A549 (cell line): Measurements from ENCODE around the gene ST8SIA4. TPM values are rescaled to one million over a fixed set of nuclear protein-coding genes. Genes with fewer than 3 reads are reported as not detected.

Experiments
- ATAC-seq, 2 experiments: fragments of 200-7000 bp in 1 of 2; fragments of >200 bp in 1 of 2; cut with Nextera tagmentation in 1 of 2; cut with Tn5 transposase in 1 of 2; 3 replicates each; pipeline versions ENCODE4 v1.8.0 to v1.9.1; 2018 to 2020; ENCODE audit warnings: mild to moderate bottlenecking in 1 of 2, moderate library complexity in 1 of 2
- CTCF ChIA-PET: fragments of 300-600 bp; sonication (Branson Sonifier 250); formaldehyde crosslinking; extraction: SDS; loops from one replicate; lab custom pipeline; 2021; ENCODE audit warnings: antibody characterized with exemption, inconsistent platforms; lab: Yijun Ruan, JAX
- POLR2A ChIA-PET: fragments of 350-600 bp; formaldehyde crosslinking; extraction: SDS; loops from one replicate; lab custom pipeline; 2021; ENCODE audit warnings: antibody characterized with exemption, inconsistent platforms; lab: Yijun Ruan, JAX
- DNase-seq, 2 experiments: peaks; one replicate each; pipeline versions ENCODE4 v3.0.0 to v3.0.0-alpha.2; 2011 to 2016; ENCODE audit warnings: low read depth in 1 of 2, low spot score in 1 of 2
- FAIRE-seq: peaks from 2 replicates; lab custom pipeline; 2011; peaks lifted over from hg19 to GRCh38; lab: Jason Lieb, UNC
- H3K27ac ChIP-seq, 2 experiments: fragments of >200 bp; sonication (Bioruptor Twin); formaldehyde crosslinking; 3 replicates each; pipeline ENCODE4 v1.5.1; 2016 to 2017
- H3K4me1 ChIP-seq: fragments of >200 bp; sonication (Bioruptor Twin); formaldehyde crosslinking; 3 replicates; pipeline ENCODE4 v1.6.1; 2016
- H3K4me2 ChIP-seq: fragments of >200 bp; sonication (Bioruptor Twin); formaldehyde crosslinking; 3 replicates; pipeline ENCODE4 v1.6.1; 2016
- H3K4me3 ChIP-seq: fragments of >200 bp; sonication (Bioruptor Twin); formaldehyde crosslinking; 3 replicates; pipeline ENCODE4 v1.5.1; 2016
- H3K9me3 ChIP-seq: fragments of >200 bp; sonication (Bioruptor Twin); formaldehyde crosslinking; 3 replicates; pipeline ENCODE4 v1.6.1; 2016
- ATOH8 ChIP-seq: fragments of 250-450 bp; sonication (Bioruptor Pico); IDR thresholded peaks from 2 replicates; pipeline ENCODE4 v1.5.0; 2020; ENCODE audit warnings: low read depth, mild to moderate bottlenecking, moderate library complexity
- CBX2 ChIP-seq: fragments of 200-600 bp; sonication (generic); IDR thresholded peaks from 2 replicates; pipeline ENCODE4 v1.6.1; 2016; ENCODE audit warnings: low read depth, mild to moderate bottlenecking, borderline replicate concordance
- CEBPB ChIP-seq, 2 experiments: fragments of >200 bp in 1 of 2; sonication (Bioruptor Twin) in 1 of 2; formaldehyde crosslinking in 1 of 2; IDR thresholded peaks; 2 replicates each; pipeline ENCODE4 v1.6.1; 2012 to 2016
- EHF ChIP-seq: fragments of 250-450 bp; sonication (Bioruptor Pico); IDR thresholded peaks from 2 replicates; pipeline ENCODE4 v1.5.0; 2020; ENCODE audit warnings: mild to moderate bottlenecking
- EHMT2 ChIP-seq: fragments of 200-600 bp; sonication (generic); IDR thresholded peaks from 2 replicates; pipeline ENCODE4 v1.6.1; 2016; ENCODE audit warnings: antibody characterized with exemption, low read depth, mild to moderate bottlenecking, moderate library complexity
- EP300 ChIP-seq, 2 experiments: fragments of >200 bp; sonication (Bioruptor Twin); formaldehyde crosslinking; IDR thresholded peaks; 2 replicates in 1 of 2; 3 replicates in 1 of 2; pipeline ENCODE4 v1.6.1; 2016 to 2017
- ESRRA ChIP-seq: fragments of 150-350 bp; IDR thresholded peaks from 2 replicates; pipeline ENCODE4 v1.6.1; 2014; ENCODE audit warnings: mild to moderate bottlenecking, low read length, borderline replicate concordance
- FOSL2 ChIP-seq, 2 experiments: fragments of 450-650 bp in 1 of 2; fragments of >200 bp in 1 of 2; sonication (Bioruptor Twin) in 1 of 2; formaldehyde crosslinking; IDR thresholded peaks; 2 replicates each; pipeline versions ENCODE4 v1.5.0 to v1.6.1; 2016 to 2020; ENCODE audit warnings: mild to moderate bottlenecking in 1 of 2, moderate library complexity in 1 of 2
- GATA3 ChIP-seq: IDR thresholded peaks from 2 replicates; pipeline ENCODE4 v1.6.1; 2012; ENCODE audit warnings: borderline replicate concordance
- HOXA7 ChIP-seq: fragments of 250-450 bp; sonication (Bioruptor Pico); IDR thresholded peaks from 2 replicates; pipeline ENCODE4 v1.5.0; 2020; ENCODE audit warnings: mild to moderate bottlenecking, moderate library complexity
- KDM5A ChIP-seq: fragments of 200-600 bp; sonication (generic); IDR thresholded peaks from 2 replicates; pipeline ENCODE4 v1.6.1; 2016; ENCODE audit warnings: antibody characterized with exemption, mild to moderate bottlenecking
- PHF8 ChIP-seq: fragments of 200-600 bp; sonication (generic); IDR thresholded peaks from 2 replicates; pipeline ENCODE4 v1.6.1; 2016; ENCODE audit warnings: low read depth, mild to moderate bottlenecking, antibody characterized with exemption, moderate library complexity, borderline replicate concordance
- POLR2A ChIP-seq: IDR thresholded peaks from 2 replicates; pipeline ENCODE4 v1.6.1; 2012; ENCODE audit warnings: mild to moderate bottlenecking, low read length
- POLR2AphosphoS2 ChIP-seq: conservative IDR thresholded peaks from 2 replicates; pipeline ENCODE4 v1.6.1; 2012; ENCODE audit warnings: low read length, improper control_type of control experiment, inconsistent platforms
- REST ChIP-seq: fragments of 200-600 bp; sonication (generic); IDR thresholded peaks from 2 replicates; pipeline ENCODE4 v1.6.1; 2016; ENCODE audit warnings: antibody characterized with exemption, mild to moderate bottlenecking, moderate library complexity
- RFX5 ChIP-seq: fragments of 450-650 bp; IDR thresholded peaks from 2 replicates; pipeline ENCODE4 v1.7.1; 2014; ENCODE audit warnings: antibody characterized with exemption, mild to moderate bottlenecking, moderate library complexity
- RNF2 ChIP-seq: fragments of 200-600 bp; sonication (generic); IDR thresholded peaks from 2 replicates; pipeline ENCODE4 v1.6.1; 2016; ENCODE audit warnings: low read depth, mild to moderate bottlenecking, antibody characterized with exemption, moderate library complexity, borderline replicate concordance
- SMC3 ChIP-seq: fragments of >200 bp; sonication (Bioruptor Twin); formaldehyde crosslinking; IDR thresholded peaks from 3 replicates; pipeline ENCODE4 v1.6.1; 2018; ENCODE audit warnings: inconsistent platforms
- TP53 ChIP-seq: fragments of 250-450 bp; sonication (Bioruptor Pico); IDR thresholded peaks from 2 replicates; pipeline ENCODE4 v1.5.0; 2021; ENCODE audit warnings: mild to moderate bottlenecking, moderate library complexity
- USF2 ChIP-seq: fragments of 450-650 bp; IDR thresholded peaks from 2 replicates; pipeline ENCODE4 v1.6.1; 2014; ENCODE audit warnings: antibody characterized with exemption
- ZC3H11A ChIP-seq: fragments of 450-650 bp; IDR thresholded peaks from 2 replicates; pipeline ENCODE4 v1.6.1; 2014; ENCODE audit warnings: antibody characterized with exemption, mild to moderate bottlenecking
- WGBS: methylation state at CpG from one replicate; pipeline ENCODE4 v1.1.6; 2017; ENCODE audit errors: missing lambda C conversion rate; 5-methylcytosine and 5-hydroxymethylcytosine counted together
- polyA plus RNA-seq, 4 experiments: library from polyadenylated mRNA; depleted of rRNA in 3 of 4; stranded (reverse); fragments of >200 nt; fragmentation: RNase III in 1 of 4; extraction: RNeasy Plus Mini Kit Qiagen cat#74134 plus additional on column Dnase treatment in 1 of 4; gene quantifications; 2 replicates in 3 of 4; 3 replicates in 1 of 4; pipeline ENCODE4 v1.2.3, GENCODE V29; 2011 to 2017
- TF ChIP-seq, protein P1 (sequence below): IDR thresholded peaks from 2 replicates; pipeline ENCODE4 v1.6.1; 2012
- TF ChIP-seq, protein P2 (sequence below): fragments of 150-350 bp; IDR thresholded peaks from 2 replicates; pipeline ENCODE4 v1.6.1; 2014; ENCODE audit warnings: low read depth, mild to moderate bottlenecking, low read length
- TF ChIP-seq, protein P3 (sequence below): IDR thresholded peaks from 2 replicates; pipeline ENCODE4 v1.6.1; 2012

ST8SIA4 gene
- polyA plus RNA-seq, 2 of the 4 experiments (the other 2 are of a cell fraction): 0.85 to 7.1 TPM

DNA sequence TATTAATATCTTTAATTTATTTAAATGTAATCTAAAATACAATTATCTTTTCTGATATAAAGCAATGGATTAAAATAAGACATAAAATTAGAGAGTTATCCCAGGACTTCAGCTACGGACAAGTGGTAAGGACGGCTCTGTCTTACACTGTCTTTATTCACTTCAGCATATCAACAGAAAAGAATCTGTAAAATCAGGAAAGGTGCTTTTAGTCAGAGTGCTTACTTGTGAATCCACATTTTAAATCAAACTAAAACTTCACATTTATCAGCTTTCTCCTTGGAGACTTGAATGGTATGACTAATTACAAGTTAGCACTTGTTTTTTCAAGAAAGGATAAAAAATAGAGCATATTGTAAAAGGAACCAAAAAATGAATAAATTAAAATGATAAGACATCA lies 39.3 kb downstream of the ST8SIA4 start:
- 87% methylated on average over 2 of the region's 2 CpGs for WGBS
- ChIA-PET CTCF (interaction anchor here (1.0 kb wide), 1 partner anchor 10 kb away, joined by 4 read pairs; no protein-coding TSS in a partner anchor), POLR2A (no interaction called here)
- H3K9me3 ChIP-seq: no peaks in the 10 kb centered on the region
- DNase-seq: no peak
- H3K4me1 ChIP-seq: no peaks in the 10 kb centered on the region
- no peak for ATAC-seq
- no peak overlapping the region for H3K4me2 ChIP-seq
- no peak overlapping the region for H3K27ac ChIP-seq
- no peak overlapping the region for H3K4me3 ChIP-seq
- no peak for FAIRE-seq
- TF ChIP-seq POLR2A (no peak), USF2 (no peak)
- TF ChIP-seq, all 56 proteins: peak for 0

DNA sequence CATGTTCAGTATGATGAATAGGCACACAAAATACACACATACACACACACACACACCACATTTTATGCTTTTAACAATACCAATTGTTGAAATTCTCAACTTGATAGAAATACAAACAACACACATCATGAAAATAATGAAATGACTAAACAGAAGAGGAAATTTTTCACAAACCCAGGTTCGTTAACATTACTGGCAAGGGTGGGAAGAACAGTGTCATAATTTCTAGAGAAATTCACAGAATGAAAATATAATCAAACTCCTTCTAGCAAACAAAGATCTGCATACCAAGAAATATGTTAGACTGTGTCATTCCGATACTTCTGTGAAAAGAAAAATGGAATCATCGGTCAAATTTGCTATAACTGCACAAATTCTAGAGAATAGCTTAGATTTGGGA lies 41.9 kb downstream of the ST8SIA4 start:
- no peaks in the 10 kb centered on the region for H3K9me3 ChIP-seq
- POLR2A ChIA-PET: no interaction called here
- no peaks in the 10 kb centered on the region for H3K4me1 ChIP-seq
- WGBS: 87% methylated on average over 3 of the region's 3 CpGs
- DNase-seq: no peak
- CTCF ChIA-PET: no interaction called here
- H3K4me3 ChIP-seq: no peak overlapping the region
- H3K27ac ChIP-seq: no peak overlapping the region
- no peak for FAIRE-seq
- no peak for ATAC-seq
- TF ChIP-seq RNF2 (no peak), CEBPB (IDR thresholded peaks at IDR 0.05) (no peak), CBX2 (no peak), REST (no peak), POLR2AphosphoS2 (no peak), EHF (CRISPR knock-in tag) (no peak), HOXA7 (no peak), RFX5 (no peak), PHF8 (no peak), ZC3H11A (no peak)
- TF ChIP-seq, protein P1, sequence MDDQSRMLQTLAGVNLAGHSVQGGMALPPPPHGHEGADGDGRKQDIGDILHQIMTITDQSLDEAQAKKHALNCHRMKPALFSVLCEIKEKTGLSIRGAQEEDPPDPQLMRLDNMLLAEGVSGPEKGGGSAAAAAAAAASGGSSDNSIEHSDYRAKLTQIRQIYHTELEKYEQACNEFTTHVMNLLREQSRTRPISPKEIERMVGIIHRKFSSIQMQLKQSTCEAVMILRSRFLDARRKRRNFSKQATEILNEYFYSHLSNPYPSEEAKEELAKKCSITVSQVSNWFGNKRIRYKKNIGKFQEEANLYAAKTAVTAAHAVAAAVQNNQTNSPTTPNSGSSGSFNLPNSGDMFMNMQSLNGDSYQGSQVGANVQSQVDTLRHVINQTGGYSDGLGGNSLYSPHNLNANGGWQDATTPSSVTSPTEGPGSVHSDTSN: no peak
- TF ChIP-seq, protein P2, sequence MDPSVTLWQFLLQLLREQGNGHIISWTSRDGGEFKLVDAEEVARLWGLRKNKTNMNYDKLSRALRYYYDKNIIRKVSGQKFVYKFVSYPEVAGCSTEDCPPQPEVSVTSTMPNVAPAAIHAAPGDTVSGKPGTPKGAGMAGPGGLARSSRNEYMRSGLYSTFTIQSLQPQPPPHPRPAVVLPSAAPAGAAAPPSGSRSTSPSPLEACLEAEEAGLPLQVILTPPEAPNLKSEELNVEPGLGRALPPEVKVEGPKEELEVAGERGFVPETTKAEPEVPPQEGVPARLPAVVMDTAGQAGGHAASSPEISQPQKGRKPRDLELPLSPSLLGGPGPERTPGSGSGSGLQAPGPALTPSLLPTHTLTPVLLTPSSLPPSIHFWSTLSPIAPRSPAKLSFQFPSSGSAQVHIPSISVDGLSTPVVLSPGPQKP: no peak
- TF ChIP-seq, protein P3, sequence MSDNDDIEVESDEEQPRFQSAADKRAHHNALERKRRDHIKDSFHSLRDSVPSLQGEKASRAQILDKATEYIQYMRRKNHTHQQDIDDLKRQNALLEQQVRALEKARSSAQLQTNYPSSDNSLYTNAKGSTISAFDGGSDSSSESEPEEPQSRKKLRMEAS: no peak
- H3K4me2 ChIP-seq: no peak overlapping the region

DNA sequence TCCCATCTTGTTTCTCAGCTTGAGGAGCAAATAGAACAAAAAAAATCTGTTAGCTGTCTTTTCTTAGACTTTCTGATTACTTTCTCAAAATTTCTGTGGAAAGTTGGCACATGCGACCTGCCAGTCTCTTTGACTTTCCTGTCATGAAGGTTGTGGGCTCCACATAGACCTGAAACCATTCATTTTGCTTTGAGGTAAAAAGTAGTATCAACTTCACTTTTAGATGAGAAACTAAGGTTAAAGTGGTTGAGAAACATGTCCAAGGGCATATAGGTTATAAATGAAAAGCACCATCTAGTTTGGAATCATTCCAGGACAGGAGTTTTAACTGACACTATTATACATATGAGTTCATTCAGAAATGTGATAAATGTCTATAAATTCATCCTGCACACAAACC lies 42.7 kb downstream of the ST8SIA4 start:
- ChIA-PET CTCF (no interaction called here), POLR2A (no interaction called here)
- no peaks in the 10 kb centered on the region for H3K4me1 ChIP-seq
- H3K27ac ChIP-seq: no peak overlapping the region
- no peak overlapping the region for H3K4me3 ChIP-seq
- no peak overlapping the region for H3K4me2 ChIP-seq
- no peaks in the 10 kb centered on the region for H3K9me3 ChIP-seq
- DNase-seq (no peak), FAIRE-seq (no peak), ATAC-seq (no peak)
- TF ChIP-seq RNF2: no peak
- no peak for TF ChIP-seq FOSL2 (IDR thresholded peaks at IDR 0.05)
- TF ChIP-seq FOSL2 (CRISPR knock-in tag; IDR thresholded peaks at IDR 0.05): no peak
- TF ChIP-seq ZC3H11A: no peak
- no peak for TF ChIP-seq EHF (CRISPR knock-in tag)
- TF ChIP-seq SMC3: no peak
- TF ChIP-seq EHMT2: no peak
- TF ChIP-seq GATA3: no peak
- no peak for TF ChIP-seq TP53 (CRISPR knock-in tag)
- no peak for TF ChIP-seq ATOH8 (CRISPR knock-in tag)
- no peak for TF ChIP-seq ESRRA
- no peak for TF ChIP-seq CBX2
- no peak for TF ChIP-seq KDM5A
- no peak for TF ChIP-seq EP300 (IDR thresholded peaks at IDR 0.05)
- TF ChIP-seq, protein P3: no peak
- 68% methylated on average over 1 of the region's 1 CpG for WGBS
